ENCODE results near the gene SFTA2.
"Not testable (repeated sequence)": the region's sequence is repeated elsewhere in the genome, so short reads cannot be mapped to it uniquely, and the experiment has no call there.

SFTA2 gene

GRCh38 chr6:30942338-30943060 lies 10.5 kb upstream of the SFTA2 start:
- DNase-seq = no peak

- DNase-seq = no peak
Observed at GRCh38 chr6:30940361-30940986, 8.5 kb upstream of the SFTA2 start, which contains the start of gene MUCL3. Gene MUCL3, plus strand, starts transcription at chr6:30940973. Its CDS starts 27 bp downstream, at chr6:30941000.

GRCh38 chr6:30939473-30939872 lies 7.5 kb upstream of the SFTA2 start:
- no peak for DNase-seq

GRCh38 chr6:30938730-30939129 lies 6.8 kb upstream of the SFTA2 start:
- no peak for DNase-seq

- DNase-seq = no peak
Observed at GRCh38 chr6:30937265-30937664, 5.3 kb upstream of the SFTA2 start.

GRCh38 chr6:30935018-30935417 lies 3.0 kb upstream of the SFTA2 start:
- no peak for DNase-seq

- no peak for DNase-seq
Observed at GRCh38 chr6:30932665-30933365, 845 bp upstream of the SFTA2 start.

- no peak for DNase-seq
Observed at GRCh38 chr6:30931272-30931671, 698 bp downstream of the SFTA2 start.

- DNase-seq = no peak
Observed at GRCh38 chr6:30930506-30930905, 1.5 kb downstream of the SFTA2 start.

- DNase-seq = no peak
Observed at GRCh38 chr6:30928677-30929076, 3.3 kb downstream of the SFTA2 start.

GRCh38 chr6:30927080-30927479 lies 4.9 kb downstream of the SFTA2 start:
- DNase-seq = not testable (repeated sequence)

- DNase-seq = no peak
Observed at GRCh38 chr6:30926644-30927043, 5.3 kb downstream of the SFTA2 start.

- DNase-seq = not testable (repeated sequence)
Observed at GRCh38 chr6:30924040-30924627, 7.8 kb downstream of the SFTA2 start.

GRCh38 chr6:30922447-30922852 lies 9.5 kb downstream of the SFTA2 start:
- no peak for DNase-seq

GRCh38 chr6:30918670-30919069 lies 13.3 kb downstream of the SFTA2 start:
- DNase-seq = no peak

GRCh38 chr6:30917487-30917886 lies 14.5 kb downstream of the SFTA2 start:
- no peak for DNase-seq

- no peak for DNase-seq
Observed at GRCh38 chr6:30917041-30917440, 14.9 kb downstream of the SFTA2 start.

- peak; percentile 7 for DNase-seq
Observed at GRCh38 chr6:30915591-30915946, 16.4 kb downstream of the SFTA2 start.

GRCh38 chr6:30914854-30915590 lies 16.9 kb downstream of the SFTA2 start:
- no peak for DNase-seq

- DNase-seq = peak; percentile 79
Observed at GRCh38 chr6:30914076-30914853, 17.7 kb downstream of the SFTA2 start, which contains the start of gene VARS2. Gene VARS2, plus strand, starts transcription at chr6:30914238. Its CDS starts 599 bp downstream, at chr6:30914837.

- DNase-seq = no peak
Observed at GRCh38 chr6:30913721-30914075, 18.3 kb downstream of the SFTA2 start.
